Panc1 (cell line): Measurements from ENCODE around the gene GTF3C5. TPM values are rescaled to one million over a fixed set of nuclear protein-coding genes. Genes with fewer than 3 reads are reported as not detected.
A peak's percentile ranks its signal among the peaks of the same experiment; 100 is the strongest.

Source experiments
- ATAC-seq: fragments of 200-7000 bp; cut with Tn5 transposase; 2 replicates; pipeline ENCODE4 v1.9.1; 2020; ENCODE audit warnings: mild to moderate bottlenecking, moderate library complexity
- BruUV-seq: library from RNA; stranded (reverse); fragments of 400-500 nt; replicated peaks from 2 replicates; lab custom pipeline; 2021; lab: Mats Ljungman, UMichigan
- CTCF ChIA-PET: fragments of 300-600 bp; sonication (Branson Sonifier 250); formaldehyde crosslinking; loops from one replicate; lab custom pipeline; 2022; ENCODE audit warnings: antibody characterized with exemption; lab: Charles Lee
- POLR2A ChIA-PET: fragments of 300-600 bp; sonication (Branson Sonifier 250); formaldehyde crosslinking; loops from one replicate; lab custom pipeline; 2022; ENCODE audit warnings: antibody characterized with exemption; lab: Charles Lee
- DNase-seq: peaks from one replicate; pipeline ENCODE4 v3.0.0-alpha.2; 2010; ENCODE audit warnings: low read depth, low spot score
- H3K27ac ChIP-seq: 2 replicates; pipeline ENCODE4 v1.5.1; 2011; ENCODE audit warnings: mild to moderate bottlenecking, low read length, inconsistent platforms
- H3K27me3 ChIP-seq: fragments of 200-500 bp; sonication (Bioruptor generic); 2 replicates; pipeline ENCODE4 v1.6.0; 2014; ENCODE audit warnings: low read length, inconsistent platforms; ENCODE audit not compliant: control insufficient read depth, insufficient read depth
- H3K36me3 ChIP-seq: fragments of 200-500 bp; sonication (Bioruptor generic); 2 replicates; pipeline ENCODE4 v1.5.1; 2014; ENCODE audit warnings: inconsistent platforms, mild to moderate bottlenecking, low read length, moderate library complexity; ENCODE audit not compliant: control insufficient read depth, insufficient read depth
- H3K4me1 ChIP-seq: 2 replicates; pipeline ENCODE4 v1.5.1; 2011; ENCODE audit warnings: inconsistent platforms, mild to moderate bottlenecking, low read length, moderate library complexity; ENCODE audit not compliant: control insufficient read depth, insufficient read depth
- H3K4me3 ChIP-seq, 2 experiments: 2 replicates each; pipeline ENCODE4 v1.5.1; 2011 to 2012; ENCODE audit warnings: low read depth in 2 of 2, low read length in 2 of 2, mild to moderate bottlenecking in 2 of 2, inconsistent platforms in 1 of 2, moderate library complexity in 1 of 2
- H3K9me3 ChIP-seq: fragments of 200-500 bp; sonication (Bioruptor generic); 2 replicates; pipeline ENCODE4 v1.5.1; 2014; ENCODE audit warnings: low read depth, mild to moderate bottlenecking, inconsistent platforms, low read length, moderate library complexity; ENCODE audit not compliant: control insufficient read depth, insufficient read depth
- POLR2AphosphoS5 ChIP-seq: IDR thresholded peaks from 2 replicates; pipeline ENCODE4 v1.6.1; 2012; ENCODE audit warnings: mild to moderate bottlenecking, low read depth, low read length, moderate library complexity
- SIN3A ChIP-seq: IDR thresholded peaks from 2 replicates; pipeline ENCODE4 v1.6.1; 2012; ENCODE audit warnings: low read depth, mild to moderate bottlenecking, low read length, moderate library complexity, borderline replicate concordance; ENCODE audit not compliant: insufficient read depth
- TCF7L2 ChIP-seq: IDR thresholded peaks from 2 replicates; pipeline ENCODE4 v1.6.1; 2011; ENCODE audit warnings: mild to moderate bottlenecking, low read depth, low read length, inconsistent platforms
- in situ Hi-C: cut with HindIII; loops from 2 replicates; pipeline ENCODE4 v1.10.0; 2016; ENCODE audit warnings: low sequenced_read_pairs, low pct_unique_long_range_greater_than_20kb
- intact Hi-C: fragments of 100-400 bp; cut with micrococcal nuclease; formaldehyde crosslinking; loops from one replicate; pipeline ENCODE4 v1.10.0; 2022; ENCODE audit not compliant: unreplicated experiment
- total RNA-seq: library from RNA; stranded (reverse); gene quantifications from one replicate; pipeline ENCODE4 v1.2.1, GENCODE V29; 2021; ENCODE audit not compliant: unreplicated experiment
- TF ChIP-seq, protein P1 (sequence below), 2 experiments: IDR thresholded peaks; 2 replicates each; pipeline ENCODE4 v1.6.1; 2011 to 2012; ENCODE audit warnings: low read depth in 2 of 2, control low read depth in 1 of 2, low read length in 1 of 2, mild to moderate bottlenecking in 1 of 2, moderate library complexity in 1 of 2; ENCODE audit not compliant: insufficient read depth in 1 of 2
- TF ChIP-seq, protein P2 (sequence below): fragments of 450-650 bp; IDR thresholded peaks from 2 replicates; pipeline ENCODE4 v1.5.1; 2017; ENCODE audit warnings: mild to moderate bottlenecking

GTF3C5 gene
- total RNA-seq, 1 experiment from 2014 or later, result 47.7 TPM

DNA sequence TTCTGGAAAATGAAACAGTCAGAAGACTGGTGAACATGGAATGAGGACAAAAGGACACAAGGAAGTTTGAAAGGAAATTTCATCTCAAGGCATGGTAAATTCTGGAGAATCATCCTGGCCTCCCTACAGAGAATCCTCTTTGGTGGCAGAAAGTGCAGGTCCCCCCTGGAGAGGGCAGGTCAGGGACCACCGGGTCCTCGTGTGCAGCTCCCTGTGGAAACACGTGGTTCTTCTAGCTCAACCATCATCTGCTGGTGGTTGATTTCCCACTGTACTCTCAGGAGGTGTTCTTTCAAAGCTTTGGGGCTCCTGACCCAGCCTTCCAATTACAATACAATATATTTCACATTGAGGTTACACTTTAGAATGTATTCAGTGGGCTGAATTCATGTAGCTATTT is 2.6 kb upstream of the GTF3C5 start:
- CTCF ChIA-PET, result no interaction called here
- DNase-seq, result no peak
- POLR2A ChIA-PET, result no interaction called here
- Histone ChIP-seq H3K4me3 (no peak overlapping the region), H3K36me3 (no peaks in the 10 kb centered on the region; the same call in 1 of the 2 replicates), H3K27ac (no peak overlapping the region), H3K27me3 (no peaks in the 10 kb centered on the region), H3K4me1 (no peaks in the 10 kb centered on the region; the same call in 1 of the 2 replicates), H3K9me3 (no peaks in the 10 kb centered on the region)
- BruUV-seq, result TSS peak; percentile 66
- TF ChIP-seq, protein P1, sequence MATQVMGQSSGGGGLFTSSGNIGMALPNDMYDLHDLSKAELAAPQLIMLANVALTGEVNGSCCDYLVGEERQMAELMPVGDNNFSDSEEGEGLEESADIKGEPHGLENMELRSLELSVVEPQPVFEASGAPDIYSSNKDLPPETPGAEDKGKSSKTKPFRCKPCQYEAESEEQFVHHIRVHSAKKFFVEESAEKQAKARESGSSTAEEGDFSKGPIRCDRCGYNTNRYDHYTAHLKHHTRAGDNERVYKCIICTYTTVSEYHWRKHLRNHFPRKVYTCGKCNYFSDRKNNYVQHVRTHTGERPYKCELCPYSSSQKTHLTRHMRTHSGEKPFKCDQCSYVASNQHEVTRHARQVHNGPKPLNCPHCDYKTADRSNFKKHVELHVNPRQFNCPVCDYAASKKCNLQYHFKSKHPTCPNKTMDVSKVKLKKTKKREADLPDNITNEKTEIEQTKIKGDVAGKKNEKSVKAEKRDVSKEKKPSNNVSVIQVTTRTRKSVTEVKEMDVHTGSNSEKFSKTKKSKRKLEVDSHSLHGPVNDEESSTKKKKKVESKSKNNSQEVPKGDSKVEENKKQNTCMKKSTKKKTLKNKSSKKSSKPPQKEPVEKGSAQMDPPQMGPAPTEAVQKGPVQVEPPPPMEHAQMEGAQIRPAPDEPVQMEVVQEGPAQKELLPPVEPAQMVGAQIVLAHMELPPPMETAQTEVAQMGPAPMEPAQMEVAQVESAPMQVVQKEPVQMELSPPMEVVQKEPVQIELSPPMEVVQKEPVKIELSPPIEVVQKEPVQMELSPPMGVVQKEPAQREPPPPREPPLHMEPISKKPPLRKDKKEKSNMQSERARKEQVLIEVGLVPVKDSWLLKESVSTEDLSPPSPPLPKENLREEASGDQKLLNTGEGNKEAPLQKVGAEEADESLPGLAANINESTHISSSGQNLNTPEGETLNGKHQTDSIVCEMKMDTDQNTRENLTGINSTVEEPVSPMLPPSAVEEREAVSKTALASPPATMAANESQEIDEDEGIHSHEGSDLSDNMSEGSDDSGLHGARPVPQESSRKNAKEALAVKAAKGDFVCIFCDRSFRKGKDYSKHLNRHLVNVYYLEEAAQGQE (IDR thresholded peaks at IDR 0.05; ENCODE audit: insufficient read depth in 1 of 2, low read depth in 2 of 2, low read length in 1 of 2), result no peak
- no peak for ATAC-seq
- intact Hi-C loops, result no loop called here
- in situ Hi-C loops, result no loop called here

DNA sequence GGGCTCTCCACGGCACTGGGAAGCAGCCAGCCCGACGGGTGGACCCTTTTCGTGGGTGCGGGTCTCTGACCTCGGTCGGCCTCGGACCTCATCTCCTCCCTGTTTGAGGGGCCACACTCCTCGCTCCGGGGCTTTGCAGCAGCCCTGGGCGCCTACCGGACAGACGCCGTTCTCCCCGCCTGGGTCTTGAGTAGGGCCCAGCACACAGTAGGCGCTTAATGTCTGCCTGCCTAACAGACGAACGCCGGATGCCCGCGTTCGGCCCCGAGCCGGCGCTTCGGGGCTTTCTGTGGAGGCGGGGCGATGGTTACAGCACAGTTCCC is 842 bp upstream of the GTF3C5 start:
- TF ChIP-seq POLR2AphosphoS5, result no peak
- TF ChIP-seq, protein P1 (IDR thresholded peaks at IDR 0.05; ENCODE audit: insufficient read depth in 1 of 2, low read depth in 2 of 2, low read length in 1 of 2), result no peak
- Histone ChIP-seq H3K36me3 (no peaks in the 10 kb centered on the region; the same call in 1 of the 2 replicates), H3K4me3 (peak overlapping the region; percentile 79 to 87), H3K27me3 (no peaks in the 10 kb centered on the region), H3K4me1 (no peaks in the 10 kb centered on the region; the same call in 1 of the 2 replicates), H3K9me3 (no peaks in the 10 kb centered on the region), H3K27ac (peak overlapping the region; percentile 85)
- CTCF ChIA-PET, result interaction anchor here (0.6 kb wide), 2 partner anchors 69 to 497 kb away, joined by 4 read pairs; no protein-coding TSS in a partner anchor
- ATAC-seq (peak; percentile 38), DNase-seq (no peak)
- POLR2A ChIA-PET, result no interaction called here
- BruUV-seq, result TSS peak; percentile 99
- in situ Hi-C loops (no loop called here), intact Hi-C loops (no loop called here)

DNA sequence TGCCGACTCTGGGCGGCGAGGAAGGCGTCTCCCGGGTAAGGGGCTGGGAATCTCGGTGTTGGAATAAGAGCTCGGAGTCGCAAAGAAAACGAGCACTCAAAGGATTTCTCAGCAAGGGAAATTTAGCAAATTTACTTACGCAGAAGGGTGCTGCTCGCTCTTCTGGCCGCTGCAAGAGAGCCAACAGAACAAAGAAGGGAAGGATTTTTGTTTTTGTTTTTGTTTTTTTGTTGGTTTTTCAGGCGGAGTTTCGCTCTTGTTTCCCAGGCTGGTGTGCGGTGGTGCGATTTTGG is 279 bp downstream of the GTF3C5 start:
- CTCF ChIA-PET, result no interaction called here
- Histone ChIP-seq H3K4me1 (no peaks in the 10 kb centered on the region; the same call in 1 of the 2 replicates), H3K4me3 (peak overlapping the region; percentile 79 to 87), H3K27me3 (no peaks in the 10 kb centered on the region), H3K36me3 (no peaks in the 10 kb centered on the region; the same call in 1 of the 2 replicates), H3K27ac (peak overlapping the region; percentile 86), H3K9me3 (no peaks in the 10 kb centered on the region)
- BruUV-seq, result no TSS peak
- POLR2A ChIA-PET, result interaction anchor here (0.6 kb wide), 1 partner anchor 409 kb away, joined by 4 read pairs; no protein-coding TSS in a partner anchor
- no peak for ATAC-seq
- TF ChIP-seq TCF7L2 (no peak), SIN3A (no peak), POLR2AphosphoS5 (no peak)
- TF ChIP-seq, protein P1 (IDR thresholded peaks at IDR 0.05; ENCODE audit: insufficient read depth in 1 of 2, low read depth in 2 of 2, low read length in 1 of 2), result no peak
- TF ChIP-seq, protein P2, sequence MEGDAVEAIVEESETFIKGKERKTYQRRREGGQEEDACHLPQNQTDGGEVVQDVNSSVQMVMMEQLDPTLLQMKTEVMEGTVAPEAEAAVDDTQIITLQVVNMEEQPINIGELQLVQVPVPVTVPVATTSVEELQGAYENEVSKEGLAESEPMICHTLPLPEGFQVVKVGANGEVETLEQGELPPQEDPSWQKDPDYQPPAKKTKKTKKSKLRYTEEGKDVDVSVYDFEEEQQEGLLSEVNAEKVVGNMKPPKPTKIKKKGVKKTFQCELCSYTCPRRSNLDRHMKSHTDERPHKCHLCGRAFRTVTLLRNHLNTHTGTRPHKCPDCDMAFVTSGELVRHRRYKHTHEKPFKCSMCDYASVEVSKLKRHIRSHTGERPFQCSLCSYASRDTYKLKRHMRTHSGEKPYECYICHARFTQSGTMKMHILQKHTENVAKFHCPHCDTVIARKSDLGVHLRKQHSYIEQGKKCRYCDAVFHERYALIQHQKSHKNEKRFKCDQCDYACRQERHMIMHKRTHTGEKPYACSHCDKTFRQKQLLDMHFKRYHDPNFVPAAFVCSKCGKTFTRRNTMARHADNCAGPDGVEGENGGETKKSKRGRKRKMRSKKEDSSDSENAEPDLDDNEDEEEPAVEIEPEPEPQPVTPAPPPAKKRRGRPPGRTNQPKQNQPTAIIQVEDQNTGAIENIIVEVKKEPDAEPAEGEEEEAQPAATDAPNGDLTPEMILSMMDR, result no peak
- intact Hi-C loops, result no loop called here
- DNase-seq, result no peak
- in situ Hi-C loops, result no loop called here
